HG03139 (cell line): ENCODE results near the gene RPS6KB2.

Experiments used
- ATAC-seq: cut with Tn5 transposase; IDR thresholded peaks from one replicate; pipeline ENCODE4 v1.9.1; 2021; ENCODE audit not compliant: unreplicated experiment

RPS6KB2 gene

GRCh38 chr11:67428052-67429001 is at the start of gene RPS6KB2:
TSS of gene RPS6KB2 (plus strand) at chr11:67428494. CDS start at chr11:67428546, 52 bp downstream.
- peak; percentile 76 for ATAC-seq

- ATAC-seq = no peak
Observed at GRCh38 chr11:67378544-67378943, 49.8 kb upstream of the RPS6KB2 start.

- ATAC-seq = no peak
Observed at GRCh38 chr11:67379061-67380058, 48.9 kb upstream of the RPS6KB2 start.

- no peak for ATAC-seq
Observed at GRCh38 chr11:67381244-67381972, 46.9 kb upstream of the RPS6KB2 start.

- ATAC-seq = no peak
Observed at GRCh38 chr11:67382276-67383136, 45.8 kb upstream of the RPS6KB2 start.

- no peak for ATAC-seq
Observed at GRCh38 chr11:67384851-67385366, 43.4 kb upstream of the RPS6KB2 start.

- no peak for ATAC-seq
Observed at GRCh38 chr11:67387069-67387468, 41.2 kb upstream of the RPS6KB2 start.

GRCh38 chr11:67387518-67387917 is 40.8 kb upstream of the RPS6KB2 start:
- ATAC-seq = no peak

- ATAC-seq = no peak
Observed at GRCh38 chr11:67389477-67389876, 38.8 kb upstream of the RPS6KB2 start.

- ATAC-seq = no peak
Observed at GRCh38 chr11:67390947-67391303, 37.4 kb upstream of the RPS6KB2 start.

- ATAC-seq = peak; percentile 60
Observed at GRCh38 chr11:67391304-67392182, 36.8 kb upstream of the RPS6KB2 start, which contains the start of gene RAD9A. TSS of gene RAD9A (plus strand) at chr11:67391986. CDS start at chr11:67392045, 59 bp downstream.

- peak; percentile 5 for ATAC-seq
Observed at GRCh38 chr11:67392183-67392715, 36.0 kb upstream of the RPS6KB2 start.

- ATAC-seq = no peak
Observed at GRCh38 chr11:67393437-67393836, 34.9 kb upstream of the RPS6KB2 start.

- no peak for ATAC-seq
Observed at GRCh38 chr11:67393990-67394389, 34.3 kb upstream of the RPS6KB2 start.

GRCh38 chr11:67395555-67396258 is 32.6 kb upstream of the RPS6KB2 start:
- no peak for ATAC-seq

- no peak for ATAC-seq
Observed at GRCh38 chr11:67396259-67396581, 32.1 kb upstream of the RPS6KB2 start.

- ATAC-seq = no peak
Observed at GRCh38 chr11:67396587-67397389, 31.5 kb upstream of the RPS6KB2 start.
